HepG2 (cell line): ENCODE measurements around the gene C17orf75. TPM values are rescaled to one million over a fixed set of nuclear protein-coding genes. Genes with fewer than 3 reads are reported as not detected.

Experiments used
- ATAC-seq: fragments of 200-7000 bp; cut with Tn5 transposase; 3 replicates; pipeline ENCODE4 v1.9.1; 2020; ENCODE audit warnings: mild to moderate bottlenecking, moderate library complexity
- BruUV-seq: library from RNA; stranded (reverse); fragments of 400-500 nt; replicated peaks from 2 replicates; lab custom pipeline; 2021; lab: Mats Ljungman, UMichigan
- CTCF ChIA-PET: fragments of 300-600 bp; formaldehyde crosslinking; extraction: SDS; loops from one replicate; lab custom pipeline; 2021; ENCODE audit warnings: low total read pairs, inconsistent platforms, low intra/inter-chr PET ratio; lab: Yijun Ruan, JAX
- POLR2A ChIA-PET: fragments of 350-600 bp; sonication (Branson Sonifier 250); formaldehyde crosslinking; loops from one replicate; lab custom pipeline; 2020; ENCODE audit warnings: antibody characterized with exemption, inconsistent platforms; lab: Yijun Ruan, JAX
- DNase-seq: peaks from one replicate; pipeline ENCODE4 v3.0.0-alpha.2; 2015; ENCODE audit warnings: low spot score
- FAIRE-seq: peaks from 3 replicates; lab custom pipeline; 2011; peaks lifted over from hg19 to GRCh38; lab: Jason Lieb, UNC
- H2AFZ ChIP-seq: one replicate; pipeline ENCODE4 v1.6.1; 2011; ENCODE audit warnings: low read length, inconsistent platforms
- H3K27ac ChIP-seq: fragments of 300-600 bp; 3 replicates; pipeline ENCODE4 v1.8.0; 2011; ENCODE audit warnings: mixed run types, mild to moderate bottlenecking, mixed read lengths, low read length, inconsistent platforms; ENCODE audit not compliant: insufficient read depth; ENCODE audit errors: extremely low read length
- H3K27me3 ChIP-seq, 2 experiments: fragments of 200-600 bp in 1 of 2; 2 replicates in 1 of 2; 3 replicates in 1 of 2; pipeline versions ENCODE4 v1.6.0 to v1.8.0; 2011; ENCODE audit warnings: low read length in 2 of 2, mild to moderate bottlenecking in 2 of 2, moderate library complexity in 2 of 2, inconsistent platforms in 1 of 2; ENCODE audit not compliant: insufficient read depth in 2 of 2, control insufficient read depth in 1 of 2
- H3K36me3 ChIP-seq, 2 experiments: fragments of 200-600 bp in 1 of 2; replicated peaks in 1 of 2; 2 replicates in 1 of 2; 3 replicates in 1 of 2; pipeline versions ENCODE4 v1.5.1 to v1.8.0; 2011; ENCODE audit warnings: low read length in 2 of 2, inconsistent platforms in 1 of 2; ENCODE audit not compliant: insufficient read depth in 2 of 2, control insufficient read depth in 1 of 2
- H3K4me1 ChIP-seq: 2 replicates; pipeline ENCODE4 v1.5.1; 2012; ENCODE audit warnings: low read length, inconsistent platforms; ENCODE audit not compliant: insufficient read depth
- H3K4me2 ChIP-seq: 2 replicates; pipeline ENCODE4 v1.6.0; 2011; ENCODE audit warnings: low read depth, low read length, inconsistent platforms
- H3K4me3 ChIP-seq, 3 experiments: fragments of 200-600 bp in 1 of 3; sonication (generic), shearing (Covaris generic) in 1 of 3; replicated peaks in 1 of 3; 2 replicates each; pipeline ENCODE4 v1.5.1; 2011 to 2016; ENCODE audit warnings: low read length in 3 of 3, inconsistent platforms in 2 of 3, low read depth in 2 of 3, mild to moderate bottlenecking in 2 of 3, control low read depth in 1 of 3, mixed read lengths in 1 of 3; ENCODE audit not compliant: insufficient read depth in 1 of 3
- H3K79me2 ChIP-seq: one replicate; pipeline ENCODE4 v1.6.1; 2011; ENCODE audit warnings: low read length, inconsistent platforms; ENCODE audit not compliant: insufficient read depth
- H3K9ac ChIP-seq: 2 replicates; pipeline ENCODE4 v1.6.0; 2011; ENCODE audit warnings: mild to moderate bottlenecking, low read depth, low read length, inconsistent platforms; ENCODE audit not compliant: insufficient read depth
- H3K9me3 ChIP-seq: 2 replicates; pipeline ENCODE4 v1.5.1; 2012; ENCODE audit warnings: mild to moderate bottlenecking, low read length
- H4K20me1 ChIP-seq: 2 replicates; pipeline ENCODE4 v1.6.0; 2011; ENCODE audit warnings: inconsistent platforms, mild to moderate bottlenecking, low read length, moderate library complexity; ENCODE audit not compliant: insufficient read depth
- DPF2 ChIP-seq: sonication (generic); formaldehyde crosslinking; IDR thresholded peaks from 2 replicates; pipeline ENCODE4 v1.4.0; 2020; ENCODE audit warnings: mild to moderate bottlenecking, low read depth, missing genetic modification reagents, borderline replicate concordance
- FOXK1 ChIP-seq: sonication (generic); formaldehyde crosslinking; IDR thresholded peaks from 2 replicates; pipeline ENCODE4 v1.4.0; 2020; ENCODE audit warnings: low read depth, missing genetic modification reagents, borderline replicate concordance
- KDM2A ChIP-seq: sonication (generic); formaldehyde crosslinking; IDR thresholded peaks from 2 replicates; pipeline ENCODE4 v1.4.0; 2020; ENCODE audit warnings: low read depth, missing genetic modification reagents, borderline replicate concordance
- PATZ1 ChIP-seq: sonication (generic); formaldehyde crosslinking; IDR thresholded peaks from 2 replicates; pipeline ENCODE4 v1.4.0; 2020; ENCODE audit warnings: missing genetic modification reagents
- PHF20 ChIP-seq: sonication (generic); formaldehyde crosslinking; IDR thresholded peaks from 2 replicates; pipeline ENCODE4 v1.5.0; 2020; ENCODE audit warnings: mild to moderate bottlenecking, missing genetic modification reagents
- THRA ChIP-seq: sonication (generic); formaldehyde crosslinking; IDR thresholded peaks from 2 replicates; pipeline ENCODE4 v1.4.0; 2020; ENCODE audit warnings: missing genetic modification reagents, borderline replicate concordance
- YY1 ChIP-seq: IDR thresholded peaks from 2 replicates; pipeline ENCODE4 v1.6.1; 2011; ENCODE audit warnings: low read length, low read depth, moderate library complexity, mild to moderate bottlenecking; ENCODE audit not compliant: insufficient read depth, insufficient replicate concordance
- ZFP37 ChIP-seq: sonication (generic); formaldehyde crosslinking; IDR thresholded peaks from 2 replicates; pipeline ENCODE4 v1.4.0; 2020; ENCODE audit warnings: missing genetic modification reagents, borderline replicate concordance
- ZNF280D ChIP-seq: sonication (generic); formaldehyde crosslinking; IDR thresholded peaks from 2 replicates; pipeline ENCODE4 v1.5.1; 2020; ENCODE audit warnings: mild to moderate bottlenecking, missing genetic modification reagents
- ZNF572 ChIP-seq: sonication (generic); formaldehyde crosslinking; IDR thresholded peaks from 2 replicates; pipeline ENCODE4 v1.5.1; 2020; ENCODE audit warnings: mild to moderate bottlenecking, missing genetic modification reagents
- ZNF691 ChIP-seq: sonication (generic); formaldehyde crosslinking; IDR thresholded peaks from 2 replicates; pipeline ENCODE4 v1.4.0; 2020; ENCODE audit warnings: missing genetic modification reagents, low read depth, mild to moderate bottlenecking, borderline replicate concordance
- ZNF800 ChIP-seq: sonication (generic); formaldehyde crosslinking; IDR thresholded peaks from 2 replicates; pipeline ENCODE4 v1.4.0; 2020; ENCODE audit warnings: missing genetic modification reagents
- WGBS: methylation state at CpG from one replicate; pipeline ENCODE4 v1.1.6; 2017; ENCODE audit warnings: low lambda C conversion rate; 5-methylcytosine and 5-hydroxymethylcytosine counted together
- in situ Hi-C: cut with HindIII; loops from 2 replicates; pipeline ENCODE4 v1.10.0; 2017; ENCODE audit warnings: low pct_unique_long_range_greater_than_20kb; ENCODE audit not compliant: extremely low pct_ligation_motif_present
- intact Hi-C: fragments of 100-400 bp; cut with micrococcal nuclease; formaldehyde crosslinking; loops from one replicate; pipeline ENCODE4 v1.10.0; 2022; ENCODE audit not compliant: unreplicated experiment
- polyA plus RNA-seq, 8 experiments: library from polyadenylated mRNA; depleted of rRNA in 3 of 8; stranded (reverse) in 7 of 8; unstranded in 1 of 8; fragments of >200 nt; fragmentation: Illumina TruSeq in 4 of 8; extraction: Trizol in 4 of 8; gene quantifications; 2 replicates each; pipeline versions ENCODE4 v1.2.1 to v1.2.3, GENCODE V29; 2011 to 2016; ENCODE audit warnings: low read depth in 4 of 8, missing spikeins in 1 of 8, mixed read lengths in 1 of 8; ENCODE audit not compliant: insufficient read depth in 1 of 8
- total RNA-seq, 5 experiments: library from RNA; depleted of rRNA; stranded (reverse); fragments of >200 nt; fragmentation: Illumina TruSeq; extraction: Trizol; gene quantifications; 2 replicates each; pipeline ENCODE4 v1.2.3, GENCODE V29; 2016; ENCODE audit warnings: low read depth in 1 of 5

Gene C17orf75
- total and polyA plus RNA-seq, 2 of the 13 experiments (the other 11 are each of a cell fraction or from before 2014, with no cell fraction given) = 16.2 to 33.0 TPM

GRCh38 chr17:32319548-32319905 is 22.4 kb downstream of the C17orf75 start:
- peak; percentile 67 for FAIRE-seq
- CTCF ChIA-PET = interaction anchor here (1.2 to 2.5 kb wide), 2 partner anchors 32 to 67 kb away, joined by 3 to 37 read pairs; no protein-coding TSS in a partner anchor
- peak; percentile 59 for DNase-seq
- peak; percentile 34; the same call in 1 of the 2 replicates for TF ChIP-seq ZNF691
- no peak; the same call in 1 of the 2 replicates for TF ChIP-seq ZNF280D
- TF ChIP-seq ZFP37 (CRISPR knock-in tag) = no peak
- 0 out of 2 replicates have a peak, but pooled peaks have one; percentile 23 for TF ChIP-seq FOXK1 (CRISPR knock-in tag)
- no peak for TF ChIP-seq ZNF572 (CRISPR knock-in tag)
- TF ChIP-seq YY1 = no peak
- TF ChIP-seq ZNF800 (CRISPR knock-in tag) = no peak
- 0 out of 2 replicates have a peak, but pooled peaks have one; percentile 41 for TF ChIP-seq THRA (CRISPR knock-in tag)
- TF ChIP-seq PHF20 = no peak
- peak; percentile 54; the same call in 1 of the 2 replicates for TF ChIP-seq PATZ1 (CRISPR knock-in tag)
- TF ChIP-seq KDM2A = 0 out of 2 replicates have a peak, but pooled peaks have one; percentile 38
- TF ChIP-seq DPF2 (CRISPR knock-in tag) = no peak

More at GRCh38 chr17:32319548-32319905, 22.4 kb downstream of the C17orf75 start:
- BruUV-seq = no TSS peak
- H3K4me3 ChIP-seq = no peak overlapping the region
- POLR2A ChIA-PET = no interaction called here
- no peak overlapping the region for H3K9ac ChIP-seq
- peak; percentile 70 for ATAC-seq
- intact Hi-C loops (loop anchor here (1.0 kb wide), 1 partner anchor 66 kb away; no protein-coding TSS in a partner anchor), in situ Hi-C loops (no loop called here)
- H3K27ac ChIP-seq = no peak overlapping the region
- no peak overlapping the region for H3K4me2 ChIP-seq
- H3K79me2 ChIP-seq = no peaks in the 10 kb centered on the region
- no peaks in the 10 kb centered on the region for H3K9me3 ChIP-seq
- no peak overlapping the region for H2AFZ ChIP-seq
- peaks cover 3 to 9% of the 10 kb centered on the region in 2 experiments; a peak in 4 of 5 replicates for H3K27me3 ChIP-seq
- 25% methylated on average over 4 of the region's 5 CpGs for WGBS
- no peaks in the 10 kb centered on the region for H4K20me1 ChIP-seq
- no peaks in the 10 kb centered on the region for H3K36me3 ChIP-seq
- H3K4me1 ChIP-seq = peaks cover 73% of the 10 kb centered on the region
